CD4-positive, alpha-beta T cell treated with Interleukin-1 beta for 1 hour (primary cell): ENCODE data around the gene DMRTB1.

Experiments
- DNase-seq, 2 donors: peaks; one replicate each; pipeline ENCODE4 v3.0.0-alpha.2; 2020 to 2022

DMRTB1 gene

GRCh38 chr1:53438427-53439336 is 20.5 kb upstream of the DMRTB1 start:
- DNase-seq, result no peak

GRCh38 chr1:53439337-53440207 is 19.6 kb upstream of the DMRTB1 start:
- no peak for DNase-seq

GRCh38 chr1:53440633-53441032 is 18.6 kb upstream of the DMRTB1 start:
- DNase-seq, result no peak

GRCh38 chr1:53442299-53442698 is 16.9 kb upstream of the DMRTB1 start:
- DNase-seq, result no peak

GRCh38 chr1:53446051-53446450 is 13.1 kb upstream of the DMRTB1 start:
- no peak for DNase-seq

- no peak for DNase-seq
These were observed 11.8 kb upstream of the DMRTB1 start for GRCh38 chr1:53447413-53447812.

DNA sequence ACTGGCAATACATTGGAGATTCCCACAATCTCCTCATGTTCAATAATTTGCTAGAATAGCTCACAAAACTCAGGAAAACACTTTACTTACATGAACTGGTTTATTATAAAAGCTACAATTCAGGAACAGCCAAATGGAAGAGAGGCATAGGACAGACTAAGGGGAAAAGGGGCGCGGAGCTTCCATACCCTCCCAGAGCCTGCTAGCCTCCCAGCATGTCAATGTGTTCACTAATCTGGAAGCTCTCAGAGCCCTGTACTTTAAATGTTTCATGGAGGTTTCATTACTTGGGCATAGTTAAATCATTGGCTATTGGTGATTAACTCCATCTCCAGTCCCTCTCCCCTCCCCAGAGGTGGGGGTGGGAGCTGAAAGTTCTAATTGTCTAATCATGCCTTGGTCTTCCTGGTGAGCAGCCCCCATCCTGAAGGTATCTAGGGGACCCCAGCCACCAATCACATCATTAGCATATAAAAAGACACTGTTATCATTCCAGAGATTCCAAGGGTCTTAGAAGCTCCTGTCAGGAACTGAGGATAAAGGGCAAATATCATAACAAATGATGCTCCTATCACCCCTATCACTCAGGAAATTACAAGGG is 10.9 kb upstream of the DMRTB1 start:
- no peak for DNase-seq

DNA sequence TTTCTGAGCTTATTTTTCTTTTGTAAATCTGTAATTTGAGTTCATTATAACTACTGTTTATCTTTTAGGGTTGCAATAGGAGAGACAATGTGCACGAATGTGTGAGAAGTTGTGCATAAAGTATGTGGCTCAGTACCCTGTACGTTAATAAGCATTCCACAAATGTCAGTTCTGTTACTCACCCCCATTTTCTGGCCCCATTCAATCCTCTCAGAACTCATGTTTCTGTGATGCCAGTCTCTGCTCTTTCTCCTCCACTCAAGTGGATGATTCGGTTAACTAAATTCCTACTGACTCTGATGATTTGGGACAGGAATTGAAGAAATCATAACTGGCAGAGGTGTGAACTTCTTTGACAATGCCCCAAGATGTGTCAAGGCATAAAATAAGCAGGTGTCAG is 10.2 kb upstream of the DMRTB1 start:
- DNase-seq, result no peak

DNA sequence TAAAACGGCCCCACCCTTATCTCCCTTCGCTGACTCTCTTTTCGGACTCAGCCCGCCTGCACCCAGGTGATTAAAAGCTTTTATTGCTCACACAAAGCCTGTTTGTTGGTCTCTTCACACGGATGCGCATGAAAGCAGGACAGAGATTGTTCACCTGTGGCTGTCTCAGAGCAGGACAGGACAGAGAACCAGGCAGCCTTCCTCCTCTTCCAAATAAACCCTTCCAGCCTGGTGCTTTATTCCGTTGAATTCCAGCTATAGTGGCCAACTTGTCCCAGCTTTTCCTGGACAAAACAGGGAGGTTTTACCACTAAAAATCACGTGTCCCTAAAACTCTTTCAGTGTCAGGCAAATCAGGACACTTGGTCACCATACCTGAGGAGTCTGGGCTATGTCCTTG is 9.5 kb upstream of the DMRTB1 start:
- no peak for DNase-seq

DNA sequence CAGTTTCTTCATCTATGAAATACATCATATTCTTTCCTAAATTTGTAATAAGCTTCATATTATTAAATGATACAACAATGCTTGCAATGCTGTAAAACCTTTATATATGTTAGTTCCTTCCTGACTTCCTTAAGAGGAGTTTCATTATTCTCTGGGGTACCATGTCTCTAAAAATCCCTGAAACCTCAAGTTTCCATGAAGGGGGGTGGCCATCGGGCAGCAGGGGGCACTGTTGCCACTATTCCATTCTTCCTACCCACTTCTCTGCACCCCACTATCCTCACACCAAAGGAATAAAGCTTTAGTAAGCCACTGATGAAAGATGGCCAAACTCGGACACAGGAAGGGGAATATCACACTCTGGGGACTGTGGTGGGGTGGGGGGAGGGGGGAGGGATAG is 9.0 kb upstream of the DMRTB1 start:
- no peak for DNase-seq

- no peak for DNase-seq
These were observed 5.2 kb upstream of the DMRTB1 start for GRCh38 chr1:53454019-53454418.

DNA sequence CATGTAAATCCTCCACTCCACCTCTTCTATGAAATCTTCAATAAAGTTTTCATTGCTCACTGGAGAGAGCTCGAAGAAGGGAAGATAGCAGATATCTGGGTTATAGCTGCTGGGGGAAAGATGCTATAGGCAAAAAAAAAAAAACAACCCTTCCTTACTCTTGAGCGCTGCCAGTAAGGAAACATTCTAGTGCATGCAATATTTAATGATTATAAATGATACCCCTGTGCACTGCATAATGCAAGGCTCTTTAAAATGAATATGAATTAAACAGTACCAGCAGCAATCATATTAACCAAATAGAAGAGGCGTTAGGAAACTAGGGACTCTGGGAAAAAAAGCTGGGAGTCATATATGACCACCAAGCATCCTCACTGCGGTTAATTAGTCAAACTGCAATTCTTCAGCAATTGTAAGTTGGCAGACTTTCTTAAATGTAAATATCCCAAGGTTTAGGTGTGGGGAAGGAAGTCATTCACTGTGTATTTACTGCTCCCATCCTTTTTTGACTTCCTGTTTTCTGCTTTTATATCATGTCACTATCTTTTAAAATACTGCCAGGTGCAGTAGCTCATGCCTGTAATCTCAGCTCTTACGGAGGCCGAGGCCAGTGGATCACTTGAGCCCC is 3.7 kb upstream of the DMRTB1 start:
- no peak for DNase-seq

- DNase-seq, result no peak
These were observed 565 bp upstream of the DMRTB1 start for GRCh38 chr1:53458634-53459033.

GRCh38 chr1:53460211-53460634 is 1.0 kb downstream of the DMRTB1 start:
- DNase-seq, result no peak

DNA sequence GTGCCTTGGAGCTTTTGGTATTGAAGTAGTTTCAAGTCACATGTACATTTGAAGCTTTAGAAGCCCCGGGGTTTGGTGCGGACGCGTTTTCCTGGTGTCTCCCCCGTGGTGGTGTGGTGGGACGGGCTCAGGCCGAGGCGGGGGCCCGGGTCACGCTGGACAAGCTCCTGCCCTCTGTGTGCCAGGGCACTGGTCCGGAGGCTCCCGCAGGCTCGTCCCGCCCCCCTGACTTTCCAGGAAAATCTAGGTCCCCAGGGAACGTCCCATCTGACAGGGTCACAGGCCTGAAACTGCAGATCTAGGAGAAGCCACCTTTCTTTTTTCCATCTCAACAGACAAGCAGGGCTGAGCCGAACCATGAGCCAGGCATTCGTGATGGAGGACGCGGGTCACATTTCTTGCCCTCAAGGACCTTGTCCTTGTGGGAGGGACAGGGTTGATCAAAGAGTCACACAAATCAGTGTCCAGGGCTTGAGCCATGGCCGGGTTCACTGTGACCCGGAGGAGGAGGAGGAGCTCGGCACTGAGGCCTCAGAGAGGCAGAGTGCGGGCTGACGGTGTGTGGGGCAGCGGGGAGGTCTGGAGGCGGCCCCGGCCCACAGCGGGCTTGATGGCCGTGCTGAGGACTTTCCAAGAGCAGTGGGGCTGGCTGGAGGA is 1.6 kb downstream of the DMRTB1 start:
- no peak for DNase-seq

DNA sequence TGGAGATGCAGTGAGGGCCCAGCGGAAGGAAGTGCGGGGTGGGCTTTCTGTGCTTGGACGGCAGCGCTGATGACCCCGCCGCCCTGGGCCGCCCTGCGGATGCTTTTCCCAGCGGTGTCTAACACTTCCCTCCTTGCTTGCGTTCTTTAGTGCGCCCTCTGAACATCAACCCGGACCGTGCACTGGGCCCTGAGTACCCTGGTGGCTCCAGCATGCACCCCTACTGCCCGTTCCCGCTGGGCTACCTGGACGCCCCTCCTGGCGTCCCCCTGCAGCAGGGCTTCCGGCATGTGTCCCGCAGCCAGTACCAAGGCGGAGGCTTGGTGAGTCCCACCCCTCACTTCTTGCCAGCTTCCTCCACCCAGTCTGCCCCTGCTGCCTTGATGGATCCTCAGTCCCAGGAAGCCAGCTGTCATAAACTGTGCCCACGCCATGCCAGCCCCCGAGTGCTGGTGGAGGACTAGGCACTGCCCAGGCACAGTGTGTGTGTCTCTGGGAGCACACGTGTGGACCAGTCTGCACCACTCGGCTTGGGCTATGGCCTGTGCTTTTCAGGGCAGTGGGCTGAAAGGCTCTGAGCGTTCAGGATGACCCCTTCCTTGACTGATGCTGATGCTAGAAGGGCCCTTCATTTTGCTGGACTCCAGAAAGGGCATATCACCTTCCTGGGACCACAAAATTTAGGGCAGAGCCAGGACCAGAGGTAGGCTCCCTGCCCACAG is 2.3 kb downstream of the DMRTB1 start:
- no peak for DNase-seq

- DNase-seq, result no peak
These were observed 3.0 kb downstream of the DMRTB1 start for GRCh38 chr1:53462193-53462592.

DNA sequence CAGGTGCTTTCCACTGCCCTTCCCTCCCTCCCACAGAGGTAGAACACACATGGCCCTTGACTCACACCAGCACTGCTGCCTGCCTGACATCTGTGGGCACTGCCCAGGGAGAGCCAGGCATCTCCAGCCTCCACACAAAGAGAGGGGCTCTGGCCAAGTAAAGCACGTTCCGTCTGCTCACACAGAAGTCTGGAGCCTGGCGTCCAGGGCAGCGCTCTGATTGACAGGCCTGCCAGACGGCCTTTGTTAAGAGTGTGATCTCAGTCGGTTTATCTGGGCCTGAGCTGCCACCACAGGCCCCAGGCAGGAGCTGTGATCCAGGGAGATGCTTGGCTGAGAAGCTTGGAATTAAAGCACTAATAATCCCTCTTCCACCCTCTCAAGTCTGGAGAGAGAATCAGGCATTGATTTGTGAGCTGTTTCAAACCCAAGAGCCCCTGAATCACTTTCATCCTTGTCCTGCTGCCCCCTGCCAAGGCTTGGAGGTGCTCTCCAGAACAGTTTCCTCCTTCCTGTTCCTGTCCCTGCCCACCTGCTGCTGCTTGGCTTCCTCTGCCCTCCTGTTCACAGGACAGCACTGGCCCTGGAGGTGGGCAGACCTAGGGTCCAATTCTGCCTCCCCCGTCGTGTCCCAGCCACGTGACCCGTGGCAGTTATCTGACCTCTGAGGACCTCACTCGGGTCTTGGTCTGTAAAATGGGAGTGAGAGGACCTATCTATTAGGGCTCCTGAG is 3.7 kb downstream of the DMRTB1 start:
- no peak for DNase-seq

DNA sequence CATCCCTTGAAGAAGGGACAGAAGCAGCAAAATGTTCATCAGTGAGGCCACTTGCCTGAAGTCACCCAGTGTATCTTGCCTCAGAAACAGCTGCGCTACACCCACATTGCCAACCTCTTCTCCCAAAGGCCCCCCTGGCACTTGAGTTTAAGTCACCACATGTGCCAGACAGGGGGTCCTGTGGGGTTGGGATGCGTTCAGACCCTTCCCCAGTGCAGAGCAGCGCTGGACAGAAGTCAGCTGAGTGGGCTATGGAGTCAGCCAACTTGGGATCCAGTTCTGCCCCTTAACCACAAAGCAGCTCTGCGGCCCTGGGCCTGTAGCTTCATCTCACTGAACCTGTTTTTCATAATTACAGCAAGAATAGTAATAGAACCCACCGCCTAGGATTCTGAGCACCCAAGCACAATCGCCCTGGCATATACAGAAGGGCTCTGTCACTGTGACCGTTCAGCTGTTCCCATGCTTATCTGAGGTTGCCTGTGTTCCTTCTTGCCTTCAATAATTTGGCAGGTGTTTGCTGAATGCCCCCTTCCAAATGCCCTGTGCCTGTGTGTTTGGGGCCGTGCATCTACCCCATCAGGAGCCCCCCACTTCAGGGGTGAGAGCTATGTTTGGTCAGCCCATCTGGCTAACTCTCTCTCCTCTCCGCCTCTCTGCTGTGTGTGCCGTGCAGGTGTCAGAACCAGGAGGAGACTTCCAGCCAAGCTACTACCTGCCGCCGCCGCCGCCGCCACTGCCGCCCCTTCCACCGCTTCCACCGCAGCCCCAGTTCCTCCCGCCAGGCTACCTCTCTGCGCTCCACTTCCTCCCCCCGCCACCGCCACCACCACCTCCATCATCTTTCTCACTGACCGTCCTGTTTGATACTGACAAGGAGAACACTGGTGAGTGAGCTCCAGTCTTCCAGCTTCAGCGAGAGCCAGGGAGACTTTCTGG is 5.0 kb downstream of the DMRTB1 start:
- no peak for DNase-seq
